Neural cell (in vitro differentiated cells): ENCODE measurements around the gene TRAPPC5.

ENCODE experiments used
- CTCF ChIP-seq: fragments of 450-650 bp; IDR thresholded peaks from 2 replicates; pipeline ENCODE4 v1.5.1; 2014; ENCODE audit warnings: antibody characterized with exemption, mild to moderate bottlenecking, moderate library complexity; ENCODE audit not compliant: poor library complexity, severe bottlenecking
- EZH2 ChIP-seq: fragments of 200-600, 300-800 bp; shearing (Covaris generic), sonication (generic); IDR thresholded peaks from 2 replicates; pipeline ENCODE4 v1.6.1; 2014; ENCODE audit warnings: antibody characterized with exemption, low read length, borderline replicate concordance, mild to moderate bottlenecking; ENCODE audit not compliant: insufficient read depth, poor library complexity, severe bottlenecking
- MXI1 ChIP-seq: fragments of 450-650 bp; conservative IDR thresholded peaks from 2 replicates; pipeline ENCODE4 v1.6.1; 2014; ENCODE audit warnings: antibody characterized with exemption, mild to moderate bottlenecking; ENCODE audit not compliant: poor library complexity, severe bottlenecking
- TAF1 ChIP-seq: IDR thresholded peaks from 2 replicates; pipeline ENCODE4 v1.6.1; 2012; ENCODE audit warnings: low read depth

GRCh38 chr19:7699003-7699402 lies 18.4 kb downstream of the TRAPPC5 start:
- TF ChIP-seq CTCF (no peak), MXI1 (no peak), TAF1 (no peak), EZH2 (no peak)
